Rectal smooth muscle tissue (tissue), 1 donor: Measurements from ENCODE around the gene USP6NL.
"Not testable (repeated sequence)": the region's sequence is repeated elsewhere in the genome, so short reads cannot be mapped to it uniquely, and the experiment has no call there.

Experiments used
- H3K27ac ChIP-seq: one replicate; pipeline ENCODE4 v1.7.0; 2013; ENCODE audit warnings: low read depth, low read length, inconsistent platforms
- H3K27me3 ChIP-seq: one replicate; pipeline ENCODE4 v1.7.0; 2013; ENCODE audit warnings: low read length; ENCODE audit not compliant: control insufficient read depth, insufficient read depth
- H3K36me3 ChIP-seq: one replicate; pipeline ENCODE4 v1.7.0; 2013; ENCODE audit warnings: low read length; ENCODE audit not compliant: control insufficient read depth, insufficient read depth
- H3K4me1 ChIP-seq: one replicate; pipeline ENCODE4 v1.7.0; 2013; ENCODE audit warnings: low read length; ENCODE audit not compliant: control insufficient read depth, insufficient read depth
- H3K4me3 ChIP-seq: one replicate; pipeline ENCODE4 v1.7.0; 2013; ENCODE audit warnings: low read length
- H3K9ac ChIP-seq: one replicate; pipeline ENCODE4 v1.7.0; 2013; ENCODE audit warnings: low read length

Gene USP6NL

DNA sequence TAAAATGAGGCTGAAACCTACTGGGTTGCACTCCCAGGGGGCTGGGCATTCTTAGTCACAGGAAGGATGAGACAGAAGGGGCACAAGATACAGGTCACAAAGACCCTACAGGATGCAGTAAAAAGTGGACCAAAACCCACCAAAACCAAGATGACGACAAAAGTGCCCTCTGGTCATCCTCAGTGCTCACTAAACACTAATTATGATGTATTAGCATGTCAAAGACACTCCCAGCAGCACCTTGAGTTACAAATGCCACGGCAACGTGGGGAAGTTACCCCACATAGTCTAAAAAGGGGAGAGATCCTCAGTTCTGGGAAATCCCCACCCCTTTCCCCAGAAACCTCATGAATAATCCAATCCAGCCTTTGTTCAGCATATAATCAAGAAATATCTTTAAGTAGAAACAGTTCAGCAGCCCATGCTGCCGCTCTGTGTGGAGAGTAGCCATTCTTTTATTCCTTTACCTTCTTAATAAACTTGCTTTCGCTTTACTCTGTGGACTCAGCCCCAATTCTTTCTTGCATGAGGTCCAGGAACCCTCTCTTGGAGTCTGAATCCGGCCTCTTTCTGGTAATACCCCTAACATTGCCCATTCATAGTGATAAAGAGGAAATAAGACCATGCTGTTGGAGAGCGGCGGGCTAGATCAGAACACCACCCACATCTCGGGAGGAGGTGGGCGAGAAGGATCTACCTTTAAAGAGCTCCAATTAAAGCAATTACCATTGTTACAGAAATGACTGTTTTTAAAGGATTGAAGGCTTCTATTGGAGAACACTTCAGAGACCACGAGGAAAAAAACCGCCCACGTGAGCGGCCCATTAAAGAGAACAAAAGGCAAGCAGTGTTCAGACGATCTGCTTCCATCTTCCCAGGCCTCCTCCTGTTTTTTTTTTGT, 170.9 kb downstream of the USP6NL start:
- Histone ChIP-seq H3K4me1 (no peaks in the 10 kb centered on the region), H3K27ac (no peak overlapping the region), H3K27me3 (no peaks in the 10 kb centered on the region), H3K9ac (no peak overlapping the region), H3K4me3 (no peak overlapping the region), H3K36me3 (no peaks in the 10 kb centered on the region)

DNA sequence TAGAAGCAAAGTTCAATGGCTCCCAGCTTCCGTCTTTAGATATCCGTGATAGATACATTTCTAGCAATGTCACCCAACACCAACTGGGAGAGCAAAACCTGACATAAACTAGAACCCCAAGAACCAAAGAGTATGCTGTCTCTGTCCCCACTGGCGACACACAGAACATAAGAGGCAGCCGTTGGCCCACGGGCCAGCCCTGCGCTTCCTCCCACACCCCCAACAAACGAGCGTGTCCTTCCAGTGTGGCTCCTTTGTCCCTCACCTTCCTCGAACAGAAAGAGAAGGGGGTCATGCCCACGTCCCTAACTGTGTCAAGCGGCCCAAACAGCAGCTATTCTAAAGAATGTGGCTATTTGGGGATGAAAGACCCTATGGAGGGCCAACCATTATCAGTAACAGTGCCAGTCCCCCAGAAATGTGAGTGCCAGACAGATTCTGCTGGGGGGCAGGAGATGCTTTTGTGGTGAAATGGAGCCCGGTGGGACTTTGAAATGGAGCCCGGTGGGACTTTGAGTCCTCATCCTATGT, 171.9 kb downstream of the USP6NL start:
- no peak overlapping the region for H3K27ac ChIP-seq
- H3K36me3 ChIP-seq, result no peaks in the 10 kb centered on the region
- no peak overlapping the region for H3K9ac ChIP-seq
- no peaks in the 10 kb centered on the region for H3K4me1 ChIP-seq
- no peaks in the 10 kb centered on the region for H3K27me3 ChIP-seq
- no peak overlapping the region for H3K4me3 ChIP-seq

DNA sequence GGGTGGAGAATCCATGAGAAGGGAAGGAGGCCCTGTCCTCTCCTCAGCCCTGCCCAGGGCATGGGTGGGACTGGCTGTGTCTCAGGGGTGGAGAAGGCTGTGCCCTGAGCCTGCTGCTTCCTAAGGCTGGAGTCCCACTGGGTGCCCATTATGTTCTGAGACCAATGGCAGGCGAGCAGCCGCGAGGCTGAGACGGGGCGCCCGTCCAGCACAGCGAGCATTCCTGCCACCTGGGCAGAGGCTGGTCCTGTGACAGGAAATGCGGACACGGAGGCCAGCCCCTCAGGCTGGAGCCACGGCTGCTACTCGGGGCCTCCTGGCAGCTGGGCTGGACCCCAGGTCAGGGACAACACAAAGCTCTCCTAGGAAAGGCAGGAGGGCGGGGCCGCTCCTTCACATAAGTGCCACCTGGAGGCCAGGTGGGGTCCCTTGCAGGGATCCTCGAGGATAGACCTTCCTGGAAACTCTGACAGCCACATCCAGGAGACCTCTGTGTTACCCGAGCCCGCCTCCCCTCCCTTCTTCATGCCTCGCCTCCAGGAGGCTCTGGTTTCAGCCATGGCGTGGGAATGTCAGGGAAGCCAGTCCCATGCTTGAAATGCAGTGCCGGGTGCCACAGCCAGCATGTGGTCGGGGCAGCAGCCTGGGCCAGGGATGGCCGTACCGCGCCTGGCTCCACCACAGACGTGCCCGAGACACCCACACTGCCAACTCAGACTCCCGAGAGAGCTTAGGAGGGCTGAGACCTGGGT, 173.9 kb downstream of the USP6NL start:
- Histone ChIP-seq H3K36me3 (no peaks in the 10 kb centered on the region), H3K9ac (no peak overlapping the region), H3K27ac (no peak overlapping the region), H3K27me3 (no peaks in the 10 kb centered on the region), H3K4me3 (no peak overlapping the region), H3K4me1 (no peaks in the 10 kb centered on the region)

DNA sequence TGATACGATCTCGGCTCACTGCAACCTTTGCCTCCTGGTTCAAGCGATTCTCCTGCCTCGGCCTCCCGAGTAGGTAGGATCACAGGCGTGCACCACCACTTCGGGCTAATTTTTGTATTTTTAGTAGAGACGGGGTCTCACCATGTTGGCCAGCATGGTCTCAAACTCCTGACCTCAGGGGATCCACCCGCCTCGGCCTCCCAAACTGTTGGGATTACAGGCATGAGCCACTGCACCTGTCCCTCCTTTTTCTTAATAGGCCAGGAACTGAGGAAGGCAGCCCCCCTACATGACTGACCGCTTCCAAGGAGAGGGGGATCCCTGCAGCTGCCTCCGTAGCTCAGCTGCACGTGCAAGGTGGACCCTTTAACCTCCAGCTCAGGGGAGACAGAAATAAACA, 175.0 kb downstream of the USP6NL start:
- not testable (repeated sequence) for H3K36me3 ChIP-seq, H3K9ac ChIP-seq, H3K27ac ChIP-seq, H3K4me1 ChIP-seq, H3K27me3 ChIP-seq, H3K4me3 ChIP-seq

DNA sequence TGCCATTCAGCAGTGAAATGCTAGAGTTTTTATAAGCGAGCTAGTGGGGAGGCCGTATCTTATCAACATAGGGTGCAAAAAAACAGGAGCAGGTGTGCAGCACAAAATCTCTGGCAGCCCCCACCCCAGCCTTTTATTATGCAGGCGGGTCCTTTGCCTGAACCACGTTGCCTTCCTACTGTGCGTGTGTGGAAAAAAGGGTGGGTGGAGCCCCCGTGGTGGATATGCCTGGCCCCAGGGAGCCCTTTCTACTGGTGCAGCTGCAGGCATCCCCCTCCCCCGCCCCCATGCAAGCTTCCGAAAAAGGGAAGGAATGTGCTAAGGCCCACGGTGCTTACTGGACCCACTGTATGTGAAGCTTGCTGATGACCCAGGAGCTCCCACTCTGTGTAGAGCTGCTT, 175.9 kb downstream of the USP6NL start:
- Histone ChIP-seq H3K4me3 (no peak overlapping the region), H3K27ac (no peak overlapping the region), H3K27me3 (no peaks in the 10 kb centered on the region), H3K4me1 (peaks cover 2% of the 10 kb centered on the region), H3K36me3 (no peaks in the 10 kb centered on the region), H3K9ac (no peak overlapping the region)

DNA sequence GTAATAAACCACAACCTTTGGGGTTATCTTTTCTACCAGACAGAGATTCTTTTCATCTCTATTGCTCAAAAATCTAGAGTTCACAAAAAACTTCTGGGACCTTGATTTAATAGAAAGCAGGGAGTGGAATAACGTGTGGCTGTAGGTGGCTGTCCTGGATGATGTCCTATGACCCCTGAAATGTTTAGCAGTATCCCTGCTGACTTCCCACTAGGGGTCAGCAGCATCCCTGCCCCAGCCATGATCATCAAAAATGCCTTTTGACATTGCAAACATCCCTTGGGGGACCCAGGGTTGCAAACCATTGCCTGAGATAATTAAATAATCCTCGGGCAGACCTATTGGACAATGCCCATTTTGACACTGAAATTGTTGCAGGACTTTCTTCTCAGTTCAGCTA, 177.1 kb downstream of the USP6NL start:
- Histone ChIP-seq H3K9ac (no peak overlapping the region), H3K4me1 (peaks cover 2% of the 10 kb centered on the region), H3K27ac (no peak overlapping the region), H3K4me3 (no peak overlapping the region), H3K27me3 (no peaks in the 10 kb centered on the region), H3K36me3 (no peaks in the 10 kb centered on the region)

DNA sequence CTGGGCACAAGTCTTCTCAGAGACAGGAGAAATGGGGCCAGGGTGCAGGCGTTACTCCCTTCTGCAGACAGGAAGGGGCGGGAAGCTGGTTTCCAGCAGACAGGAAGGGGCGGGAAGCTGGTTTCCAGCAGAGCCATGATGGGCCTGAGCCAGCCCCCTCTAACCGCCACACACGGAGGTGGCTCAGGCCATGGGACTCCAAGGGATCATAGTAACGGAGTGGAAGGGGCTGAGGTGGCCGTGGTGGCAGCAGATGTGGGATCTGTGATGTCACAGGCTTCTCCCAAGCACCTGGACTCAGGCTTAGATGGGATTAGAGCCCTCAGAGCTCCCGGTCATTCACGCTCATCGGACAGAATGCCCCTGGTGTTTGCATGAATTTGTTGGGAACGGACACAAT, 177.8 kb downstream of the USP6NL start:
- Histone ChIP-seq H3K9ac (no peak overlapping the region), H3K4me1 (peaks cover 2% of the 10 kb centered on the region), H3K27ac (no peak overlapping the region), H3K27me3 (no peaks in the 10 kb centered on the region), H3K36me3 (no peaks in the 10 kb centered on the region), H3K4me3 (no peak overlapping the region)

DNA sequence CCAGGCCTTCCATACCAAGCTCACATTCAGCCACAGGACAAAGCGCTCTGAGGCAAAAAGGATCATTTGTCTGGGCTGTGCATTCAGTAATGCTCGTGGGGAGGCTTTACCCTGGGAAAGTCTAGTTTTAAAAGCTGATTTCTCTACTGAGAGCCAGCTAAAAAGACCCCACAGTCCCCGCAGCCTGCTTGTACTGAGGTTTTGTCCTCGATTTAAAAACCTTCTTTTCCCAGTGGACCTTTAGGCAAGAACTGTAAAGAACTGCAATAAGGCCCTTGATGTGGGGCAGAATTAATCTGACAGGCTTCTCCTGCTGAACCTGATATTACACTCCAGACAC, 180.3 kb downstream of the USP6NL start:
- H3K36me3 ChIP-seq, result no peaks in the 10 kb centered on the region
- no peak overlapping the region for H3K27ac ChIP-seq
- no peak overlapping the region for H3K9ac ChIP-seq
- no peak overlapping the region for H3K4me3 ChIP-seq
- H3K4me1 ChIP-seq, result peaks cover 2% of the 10 kb centered on the region
- H3K27me3 ChIP-seq, result no peaks in the 10 kb centered on the region

DNA sequence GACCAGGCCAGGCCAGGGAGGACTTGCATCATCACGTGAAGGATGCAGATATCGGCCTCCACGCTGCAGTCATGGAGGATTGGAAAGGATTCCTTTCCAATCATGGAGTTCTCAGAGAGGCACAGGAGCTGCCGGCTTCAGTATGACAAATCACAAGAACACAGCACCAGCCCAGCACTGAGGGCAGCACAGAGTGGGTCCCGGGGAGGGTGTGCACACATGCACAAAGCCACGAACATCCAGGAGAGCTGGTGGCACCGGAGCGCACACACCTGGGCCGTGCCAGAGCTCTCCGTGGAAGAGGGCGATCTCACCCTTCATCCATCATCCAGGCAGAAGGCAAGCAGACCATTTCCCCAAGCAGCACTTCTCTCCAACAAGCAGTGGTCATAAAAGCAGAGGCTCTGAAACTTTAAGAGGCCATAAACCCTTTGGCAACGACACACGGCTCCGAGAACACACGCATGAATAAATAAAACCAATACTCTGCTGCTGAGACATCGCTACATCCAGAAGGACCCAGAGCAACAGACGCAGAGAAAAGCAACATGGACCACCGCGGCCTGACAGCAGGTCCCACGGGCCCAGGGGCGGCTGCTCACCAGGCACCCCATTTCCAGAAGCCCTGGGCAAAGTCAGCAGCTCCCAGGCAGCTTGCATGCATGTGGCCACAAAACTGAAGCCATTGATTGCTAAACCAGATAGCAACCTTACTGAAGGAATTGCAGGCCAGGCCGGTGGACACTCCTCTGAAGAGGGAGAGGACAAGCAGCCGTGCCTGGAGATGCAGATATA, 180.8 kb downstream of the USP6NL start:
- Histone ChIP-seq H3K36me3 (no peaks in the 10 kb centered on the region), H3K4me1 (peaks cover 2% of the 10 kb centered on the region), H3K27ac (no peak overlapping the region), H3K27me3 (no peaks in the 10 kb centered on the region), H3K9ac (no peak overlapping the region), H3K4me3 (no peak overlapping the region)

DNA sequence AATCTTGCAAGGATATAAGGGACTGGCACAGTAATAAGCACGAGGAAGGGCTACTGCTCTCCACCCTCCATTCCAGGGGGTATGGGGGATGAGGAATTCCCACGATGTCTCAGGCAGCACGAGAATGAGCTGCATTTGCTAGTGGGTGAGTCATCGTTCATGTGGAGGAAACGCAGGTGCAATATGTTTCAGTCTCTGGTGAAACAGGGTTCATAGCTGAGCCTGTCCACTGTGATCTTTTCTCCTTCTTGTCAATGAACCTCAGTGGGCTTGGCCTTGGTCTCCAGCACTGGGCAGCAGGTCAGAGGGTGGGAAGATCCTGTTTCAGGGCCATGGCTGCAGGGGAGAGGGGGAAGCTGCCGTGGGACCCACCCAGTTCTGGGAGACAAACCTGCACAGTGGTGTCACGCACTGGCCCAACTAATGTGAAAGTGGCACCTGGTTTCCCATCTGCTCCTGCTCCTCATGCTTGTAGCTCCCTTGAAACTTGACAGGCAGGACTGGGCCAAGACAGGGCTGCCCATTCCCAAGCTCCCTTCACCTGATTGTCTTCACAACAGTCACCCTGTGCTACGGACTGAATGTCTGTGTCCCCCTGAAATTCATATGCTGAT, 181.9 kb downstream of the USP6NL start:
- H3K4me3 ChIP-seq, result no peak overlapping the region
- H3K9ac ChIP-seq, result no peak overlapping the region
- H3K4me1 ChIP-seq, result peaks cover 2% of the 10 kb centered on the region
- H3K27ac ChIP-seq, result no peak overlapping the region
- H3K27me3 ChIP-seq, result no peaks in the 10 kb centered on the region
- no peaks in the 10 kb centered on the region for H3K36me3 ChIP-seq

DNA sequence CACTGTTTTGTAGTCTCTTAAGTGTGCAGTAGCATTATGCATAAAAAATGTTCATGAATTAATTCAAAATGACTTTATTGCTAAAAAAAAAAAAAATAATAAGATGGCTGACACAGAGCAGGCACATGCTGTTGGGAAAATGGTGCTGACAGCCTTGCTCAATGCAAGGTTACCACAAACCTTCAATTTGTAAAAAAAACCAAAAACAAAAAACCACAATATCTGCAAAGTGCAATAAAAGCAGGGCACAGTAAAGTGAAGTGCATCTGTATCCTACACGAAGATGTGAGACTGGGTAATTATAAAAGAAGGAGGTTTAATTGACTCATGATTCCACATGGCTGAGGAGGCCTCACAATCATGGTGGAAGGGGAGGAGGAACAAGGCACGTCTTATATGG, 185.8 kb downstream of the USP6NL start:
- H3K4me1 ChIP-seq, result no peaks in the 10 kb centered on the region
- H3K36me3 ChIP-seq, result no peaks in the 10 kb centered on the region
- no peak overlapping the region for H3K27ac ChIP-seq
- no peak overlapping the region for H3K4me3 ChIP-seq
- no peaks in the 10 kb centered on the region for H3K27me3 ChIP-seq
- no peak overlapping the region for H3K9ac ChIP-seq

DNA sequence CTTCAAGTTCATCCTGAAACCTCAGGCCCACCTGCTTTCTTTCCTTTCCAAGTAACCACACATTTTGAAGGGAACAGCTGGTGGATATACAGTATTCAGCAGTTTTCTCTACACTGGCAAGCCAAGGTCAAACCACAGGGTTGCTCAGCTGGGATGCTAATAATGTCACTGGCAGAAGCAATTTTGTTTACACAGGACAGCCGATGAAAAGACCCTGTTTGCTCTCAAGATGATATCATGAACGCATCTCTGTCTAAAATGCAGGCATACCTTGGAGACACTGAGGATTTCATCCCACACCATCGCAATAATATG, 186.2 kb downstream of the USP6NL start:
- no peak overlapping the region for H3K9ac ChIP-seq
- no peak overlapping the region for H3K4me3 ChIP-seq
- H3K36me3 ChIP-seq, result no peaks in the 10 kb centered on the region
- H3K4me1 ChIP-seq, result no peaks in the 10 kb centered on the region
- no peaks in the 10 kb centered on the region for H3K27me3 ChIP-seq
- no peak overlapping the region for H3K27ac ChIP-seq
